NCI-H82 (cell line): Measurements from ENCODE around the gene ERVFRD-1.

Source experiments
- DNase-seq: peaks from one replicate; lab custom pipeline; 2025; lab: John Stamatoyannopoulos, UW

The ERVFRD-1 gene

GRCh38 chr6:11110921-11111768, at the start of gene ERVFRD-1:
Gene ERVFRD-1, minus strand, starts transcription at chr6:11111725. Its CDS starts 6,415 bp downstream, at chr6:11105310.
- no peak for DNase-seq

GRCh38 chr6:11160199-11160598, 48.7 kb upstream of the ERVFRD-1 start:
- no peak for DNase-seq

- no peak for DNase-seq
Observed at GRCh38 chr6:11155589-11155988, 44.1 kb upstream of the ERVFRD-1 start.

- DNase-seq, result no peak
Observed at GRCh38 chr6:11153447-11153846, 41.9 kb upstream of the ERVFRD-1 start.

- DNase-seq, result peak; percentile 93
Observed at GRCh38 chr6:11152581-11152980, 41.1 kb upstream of the ERVFRD-1 start.

GRCh38 chr6:11151488-11151887, 40.0 kb upstream of the ERVFRD-1 start:
- no peak for DNase-seq

GRCh38 chr6:11149551-11149950, 38.0 kb upstream of the ERVFRD-1 start:
- peak; percentile 72 for DNase-seq

- DNase-seq, result no peak
Observed at GRCh38 chr6:11146117-11146826, 34.7 kb upstream of the ERVFRD-1 start.

GRCh38 chr6:11144393-11144851, 32.9 kb upstream of the ERVFRD-1 start:
- DNase-seq, result peak; percentile 83

- no peak for DNase-seq
Observed at GRCh38 chr6:11143394-11144371, 32.2 kb upstream of the ERVFRD-1 start.

GRCh38 chr6:11142296-11143027, 30.9 kb upstream of the ERVFRD-1 start:
- DNase-seq, result no peak

GRCh38 chr6:11141295-11141694, 29.8 kb upstream of the ERVFRD-1 start:
- DNase-seq, result no peak

- DNase-seq, result peak; percentile 26
Observed at GRCh38 chr6:11140056-11140455, 28.5 kb upstream of the ERVFRD-1 start.

GRCh38 chr6:11139051-11139960, 27.8 kb upstream of the ERVFRD-1 start:
- no peak for DNase-seq

- DNase-seq, result no peak
Observed at GRCh38 chr6:11136809-11137208, 25.3 kb upstream of the ERVFRD-1 start.

GRCh38 chr6:11133281-11133680, 21.8 kb upstream of the ERVFRD-1 start:
- no peak for DNase-seq

GRCh38 chr6:11132194-11132888, 20.8 kb upstream of the ERVFRD-1 start:
- no peak for DNase-seq

- no peak for DNase-seq
Observed at GRCh38 chr6:11130605-11131004, 19.1 kb upstream of the ERVFRD-1 start.

- DNase-seq, result no peak
Observed at GRCh38 chr6:11129908-11130565, 18.5 kb upstream of the ERVFRD-1 start.
